ES-I3 (cell line): ENCODE data around the gene GUCD1.
"Not testable (repeated sequence)": the region's sequence is repeated elsewhere in the genome, so short reads cannot be mapped to it uniquely, and the experiment has no call there.

Source experiments
- H3K36me3 ChIP-seq: 2 replicates; pipeline ENCODE4 v1.6.1; 2013; ENCODE audit warnings: mild to moderate bottlenecking, low read length, control low read depth, moderate library complexity; ENCODE audit not compliant: insufficient read depth
- H3K4me1 ChIP-seq: 2 replicates; pipeline ENCODE4 v1.6.1; 2013; ENCODE audit warnings: mild to moderate bottlenecking, control low read depth, low read length; ENCODE audit not compliant: insufficient read depth
- H3K9ac ChIP-seq: 2 replicates; pipeline ENCODE4 v1.6.1; 2013; ENCODE audit warnings: low read depth, mild to moderate bottlenecking, low read length, moderate library complexity
- H3K9me3 ChIP-seq: 2 replicates; pipeline ENCODE4 v1.6.1; 2013; ENCODE audit warnings: mild to moderate bottlenecking, low read length, moderate library complexity; ENCODE audit not compliant: control insufficient read depth, insufficient read depth

Gene GUCD1

DNA sequence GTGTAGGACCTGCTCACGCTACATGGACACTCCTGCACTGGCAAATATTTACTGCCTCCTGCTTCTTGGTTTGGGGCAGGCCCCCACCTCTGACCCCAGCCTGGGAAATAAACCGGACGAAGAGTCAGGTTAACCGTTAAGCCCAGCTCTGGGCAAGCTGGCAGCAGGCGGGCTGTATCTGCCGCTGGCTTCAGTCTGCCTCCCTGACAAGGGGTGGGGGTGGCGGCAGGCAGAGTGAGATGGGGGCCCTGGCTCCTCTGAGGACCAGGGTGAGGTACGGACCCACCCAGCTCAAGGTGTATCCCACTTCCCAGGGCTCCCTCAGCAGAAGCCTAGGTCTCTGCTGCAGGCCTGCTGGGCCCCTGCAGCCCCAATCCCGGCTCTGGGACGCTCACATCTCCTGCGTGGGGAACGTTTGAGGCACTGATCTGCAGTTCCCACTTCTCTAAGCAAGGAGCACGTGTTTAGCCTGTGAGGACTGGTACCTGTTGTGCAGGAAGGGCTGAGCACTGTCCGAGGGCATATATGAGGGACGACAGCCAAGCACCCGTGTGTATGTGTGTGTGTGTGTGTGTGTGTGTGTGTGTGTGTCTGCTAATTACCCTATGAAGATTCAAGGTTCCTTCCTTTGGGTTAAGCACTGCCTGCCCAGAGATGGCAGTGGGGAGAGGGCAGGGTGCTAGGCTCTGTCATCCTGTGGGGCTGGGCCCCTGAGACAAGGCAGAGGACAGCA lies 39.1 kb upstream of the GUCD1 start:
- Histone ChIP-seq H3K9ac (no peak overlapping the region), H3K9me3 (no peaks in the 10 kb centered on the region), H3K36me3 (no peaks in the 10 kb centered on the region), H3K4me1 (peaks cover 10% of the 10 kb centered on the region; the same call in 1 of the 2 replicates)

DNA sequence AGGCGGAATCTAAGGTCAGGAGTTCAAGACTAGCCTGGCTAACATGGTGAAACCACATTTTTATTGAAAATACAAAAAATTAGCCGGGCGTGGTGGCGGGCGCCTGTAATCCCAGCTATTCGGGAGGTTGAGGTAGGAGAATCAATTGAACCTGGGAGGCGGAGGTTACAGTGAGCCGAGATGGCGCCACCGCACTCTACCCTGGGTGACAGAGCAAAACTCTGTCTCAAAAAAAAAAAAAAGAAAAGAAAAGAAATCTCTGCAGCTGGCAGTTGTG lies 38.6 kb upstream of the GUCD1 start:
- not testable (repeated sequence) for H3K9me3 ChIP-seq, H3K36me3 ChIP-seq
- H3K4me1 ChIP-seq = peaks cover 10% of the 10 kb centered on the region; the same call in 1 of the 2 replicates
- H3K9ac ChIP-seq = peak overlapping the region; percentile 77

DNA sequence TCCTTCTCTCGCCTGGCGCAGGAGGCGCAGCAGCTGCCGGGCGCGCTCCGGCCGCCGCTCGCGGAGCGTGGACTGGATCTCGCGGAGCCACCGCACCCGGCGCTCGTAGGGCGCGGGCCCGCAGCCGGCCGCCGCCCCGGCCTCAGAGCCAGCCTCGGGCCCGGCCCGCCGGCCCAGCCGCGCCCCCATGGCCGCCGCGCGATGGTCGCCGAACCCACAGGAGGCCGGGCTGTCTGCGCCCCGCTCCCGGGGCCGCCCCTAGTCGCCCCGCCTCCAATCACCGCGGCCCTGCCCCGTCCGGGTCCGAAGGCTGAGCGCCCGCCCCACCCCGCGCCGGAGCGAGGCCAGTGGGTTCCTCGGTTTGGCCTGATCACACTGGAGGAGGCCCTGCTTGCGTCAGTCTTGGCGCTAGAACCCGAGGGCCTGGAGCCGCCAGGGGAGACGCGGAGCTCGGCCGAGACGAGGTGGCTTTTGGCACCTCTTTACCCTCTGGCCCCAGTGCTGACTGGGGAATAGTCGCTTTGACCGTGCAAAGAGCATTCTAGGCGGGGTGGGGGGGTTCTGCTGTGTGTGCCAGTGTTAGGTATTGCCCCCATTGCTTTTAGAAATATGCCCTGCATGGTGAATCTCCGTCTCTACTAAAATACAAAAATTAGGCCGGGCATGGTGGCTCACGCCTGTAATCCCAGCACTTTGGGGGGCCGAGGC lies 38.1 kb upstream of the GUCD1 start, which contains the start of gene LRRC75B:
Gene LRRC75B (minus strand): TSS at position 223 of the 708 bp plus-strand sequence. CDS start 34 bp downstream, at position 189.
- Histone ChIP-seq H3K36me3 (no peaks in the 10 kb centered on the region), H3K9ac (peak within 1 kb of the TSS; percentile 77), H3K9me3 (no peaks in the 10 kb centered on the region), H3K4me1 (peaks cover 10% of the 10 kb centered on the region; the same call in 1 of the 2 replicates)

DNA sequence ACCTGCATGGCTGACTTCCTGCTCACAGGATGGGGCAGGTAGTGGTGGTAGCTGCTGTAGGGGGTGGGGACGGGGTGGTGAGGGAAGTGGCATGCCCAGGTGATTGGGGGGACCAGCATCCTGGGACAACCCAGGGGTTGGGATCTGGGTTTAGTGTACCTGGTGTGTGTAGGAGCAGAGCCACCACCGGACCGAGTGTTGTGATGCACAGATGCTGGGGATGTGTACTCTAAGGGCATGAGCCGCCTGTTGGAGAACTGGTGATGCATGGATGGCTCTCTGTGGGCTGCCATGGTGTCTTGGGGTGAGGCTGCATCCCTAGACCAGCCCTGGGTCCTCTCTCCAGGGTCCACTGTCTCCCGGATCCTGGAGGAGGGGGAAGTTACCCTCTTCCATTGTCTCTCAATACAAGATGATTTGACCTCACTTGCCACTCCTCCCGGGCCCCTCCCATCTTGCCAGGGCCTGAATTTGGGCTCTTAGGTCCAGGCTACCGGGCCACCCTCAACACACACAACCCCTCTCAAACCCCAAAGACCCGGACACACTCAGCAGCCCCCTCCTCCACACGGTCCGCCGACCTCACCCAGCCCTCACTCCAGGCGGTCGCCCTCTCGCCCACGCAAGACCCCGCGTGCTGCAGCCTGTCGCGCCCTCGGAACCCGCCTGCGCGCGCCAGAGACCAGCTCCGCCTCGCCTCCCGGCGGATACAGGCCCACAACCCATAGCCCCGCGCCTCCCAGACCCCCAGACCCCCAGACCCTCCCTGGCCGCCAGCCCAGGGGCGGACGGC lies 37.3 kb upstream of the GUCD1 start:
- Histone ChIP-seq H3K9me3 (no peaks in the 10 kb centered on the region), H3K36me3 (no peaks in the 10 kb centered on the region), H3K9ac (peak overlapping the region; percentile 77), H3K4me1 (peaks cover 10% of the 10 kb centered on the region; the same call in 1 of the 2 replicates)

DNA sequence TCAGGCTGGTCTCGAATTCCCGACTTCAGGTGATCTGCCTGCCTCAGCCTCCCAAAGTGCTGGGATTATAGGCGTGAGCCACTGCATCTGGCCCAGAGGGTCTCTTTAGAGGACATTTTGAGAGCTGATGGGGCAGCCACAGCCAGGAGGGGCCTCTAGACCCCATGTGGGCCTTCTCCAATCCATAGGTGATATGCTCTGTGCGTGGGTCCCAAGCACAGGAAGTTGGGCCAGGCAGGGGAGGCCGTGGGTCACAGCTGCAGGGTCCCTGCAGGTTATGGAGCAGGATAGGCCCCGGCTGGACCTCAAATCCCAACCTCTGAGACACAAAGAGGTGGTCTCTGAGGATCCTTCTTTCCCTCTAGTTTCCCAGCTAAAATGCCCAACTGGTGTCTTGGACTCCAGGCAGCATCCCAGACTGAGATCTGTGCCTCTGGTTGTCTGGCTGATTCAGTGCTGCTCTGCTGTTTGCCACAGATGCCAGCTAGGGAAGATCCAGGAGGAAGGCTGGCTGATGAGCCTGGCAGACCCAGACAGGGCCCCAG lies 36.4 kb upstream of the GUCD1 start:
- Histone ChIP-seq H3K36me3 (no peaks in the 10 kb centered on the region), H3K4me1 (peaks cover 10% of the 10 kb centered on the region; the same call in 1 of the 2 replicates), H3K9ac (no peak overlapping the region), H3K9me3 (no peaks in the 10 kb centered on the region)

DNA sequence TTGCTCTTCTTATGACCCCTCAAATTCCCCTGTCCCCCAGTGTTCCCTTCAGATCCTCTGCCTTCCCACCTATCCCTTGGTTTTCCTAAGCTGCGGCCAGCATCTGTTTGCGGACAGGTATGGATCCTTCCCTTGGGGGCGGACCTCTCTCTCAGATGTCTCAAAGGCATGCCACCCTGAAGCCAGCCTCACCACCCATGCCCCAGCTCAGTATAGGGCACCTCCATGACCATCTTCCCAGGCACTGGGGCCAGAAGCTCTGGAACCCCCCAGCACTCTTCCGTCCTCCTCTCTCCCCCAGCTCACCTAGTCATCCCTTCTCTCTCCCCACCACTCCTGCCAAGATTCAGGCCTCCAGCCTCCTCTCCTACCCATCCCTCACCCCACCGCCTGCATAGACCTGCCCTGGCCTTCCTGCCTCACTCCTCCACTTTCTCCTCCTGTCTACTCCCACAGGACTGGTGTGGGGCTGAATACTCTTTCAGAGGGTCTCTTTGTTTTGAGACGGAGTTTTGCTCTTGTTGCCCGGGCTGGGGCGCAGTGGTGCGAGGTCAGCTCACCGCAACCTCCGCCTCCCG lies 35.7 kb upstream of the GUCD1 start:
- Histone ChIP-seq H3K9me3 (no peaks in the 10 kb centered on the region), H3K9ac (no peak overlapping the region), H3K36me3 (no peaks in the 10 kb centered on the region), H3K4me1 (peaks cover 10% of the 10 kb centered on the region; the same call in 1 of the 2 replicates)

DNA sequence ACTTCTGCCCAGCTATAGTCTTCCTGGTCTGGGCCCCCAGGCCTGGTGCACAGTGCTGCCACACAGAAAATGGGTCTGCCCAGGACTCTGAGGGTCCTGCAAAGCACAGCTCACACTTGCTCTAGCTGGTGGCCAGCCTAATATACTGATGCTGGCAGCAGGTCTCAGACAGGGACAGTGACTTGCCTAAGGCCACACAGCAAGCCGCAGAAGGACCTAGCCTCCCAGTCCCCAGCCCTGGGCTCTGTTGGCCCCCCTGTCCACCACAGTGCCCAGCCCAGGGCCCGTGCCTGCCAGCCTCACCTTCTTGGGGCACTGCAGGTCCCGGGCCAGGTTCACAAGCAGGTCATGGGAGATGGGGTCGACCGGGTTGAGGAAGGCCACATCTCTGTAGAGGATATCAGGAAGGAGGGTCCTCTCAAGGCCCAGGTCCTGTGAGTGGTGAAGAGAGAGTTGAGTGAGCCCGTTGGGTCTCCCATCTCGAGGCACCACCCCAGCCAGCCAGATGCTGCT lies 34.6 kb upstream of the GUCD1 start:
- Histone ChIP-seq H3K9me3 (no peaks in the 10 kb centered on the region), H3K4me1 (peaks cover 3% of the 10 kb centered on the region; the same call in 1 of the 2 replicates), H3K36me3 (no peaks in the 10 kb centered on the region), H3K9ac (no peak overlapping the region)

DNA sequence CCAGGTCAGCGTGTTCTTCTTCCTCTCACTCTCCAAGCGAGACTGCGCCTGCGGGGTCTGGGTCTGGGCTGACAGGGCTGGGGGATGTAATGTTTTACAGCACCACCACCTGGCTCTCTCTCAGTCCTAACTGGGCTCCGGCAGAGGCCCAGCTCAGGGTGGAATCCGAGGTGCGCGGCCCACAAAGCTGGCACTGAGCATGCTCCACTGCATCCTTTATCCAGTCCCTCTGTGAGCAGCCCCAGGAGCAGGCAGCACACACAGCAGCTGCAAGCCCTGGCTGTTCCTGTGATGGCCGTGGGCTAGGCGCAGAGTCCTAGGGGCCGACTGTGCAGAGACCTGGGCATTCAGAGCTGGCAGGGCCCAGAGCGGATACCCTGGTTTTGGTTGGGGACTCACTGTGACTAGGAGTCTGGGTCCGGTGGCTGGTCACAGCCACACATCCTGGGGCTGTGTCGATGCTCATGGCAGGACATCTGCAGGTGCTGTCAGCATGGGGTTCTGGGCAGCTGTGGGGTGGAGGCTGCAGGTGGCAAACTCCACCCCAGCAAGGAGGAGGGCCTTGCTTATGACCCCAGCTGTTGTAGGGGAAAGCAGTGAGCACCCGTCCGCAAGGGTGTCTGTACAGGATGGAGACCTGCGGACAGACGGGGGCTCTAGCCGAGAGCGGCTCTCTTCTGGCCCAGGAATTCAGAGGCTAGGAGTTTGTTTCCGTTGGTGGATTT lies 34.0 kb upstream of the GUCD1 start:
- Histone ChIP-seq H3K4me1 (no peaks in the 10 kb centered on the region; the same call in 1 of the 2 replicates), H3K9ac (no peak overlapping the region), H3K9me3 (no peaks in the 10 kb centered on the region), H3K36me3 (no peaks in the 10 kb centered on the region)

DNA sequence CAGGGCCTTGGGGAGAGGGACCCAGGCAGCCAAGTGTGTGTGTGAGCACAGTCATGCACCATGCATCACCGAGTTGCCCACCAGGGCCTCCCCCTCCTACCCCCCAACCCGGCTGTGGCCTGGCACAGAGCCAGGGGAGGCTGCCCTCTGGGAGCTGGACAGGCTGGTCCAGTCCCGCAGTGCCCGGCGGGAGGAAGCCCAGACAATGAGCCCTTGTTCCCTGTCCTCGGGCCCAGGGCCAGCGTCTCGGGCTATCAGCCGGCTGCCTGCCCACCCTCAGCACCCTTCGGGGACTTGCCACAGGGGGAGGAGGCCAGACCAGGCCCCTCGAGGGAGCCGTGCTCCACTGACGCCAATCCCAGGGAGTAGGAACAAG lies 33.4 kb upstream of the GUCD1 start:
- Histone ChIP-seq H3K9ac (no peak overlapping the region), H3K4me1 (no peaks in the 10 kb centered on the region), H3K9me3 (no peaks in the 10 kb centered on the region), H3K36me3 (no peaks in the 10 kb centered on the region)

DNA sequence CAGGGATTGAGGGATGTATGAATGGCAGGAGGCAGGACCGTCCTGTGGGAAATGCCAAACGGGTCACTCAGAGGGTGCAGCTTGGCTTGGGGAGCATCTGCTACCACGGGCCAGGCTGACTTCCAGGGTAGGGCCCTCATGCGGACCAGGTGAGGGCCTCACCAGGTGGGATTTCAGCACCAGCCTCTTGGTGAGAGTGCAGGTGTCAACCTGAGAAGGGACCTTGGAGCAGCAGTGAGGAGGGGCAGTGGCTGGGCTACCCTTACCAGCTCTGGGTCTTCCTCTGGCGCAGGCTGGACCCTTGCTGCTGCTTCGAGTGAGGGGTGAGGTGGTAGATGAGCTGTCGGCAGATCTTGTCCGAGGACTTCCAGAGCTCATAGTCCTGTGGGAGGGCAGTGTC lies 33.0 kb upstream of the GUCD1 start:
- no peak overlapping the region for H3K9ac ChIP-seq
- H3K4me1 ChIP-seq = no peaks in the 10 kb centered on the region
- H3K36me3 ChIP-seq = no peaks in the 10 kb centered on the region
- H3K9me3 ChIP-seq = no peaks in the 10 kb centered on the region

DNA sequence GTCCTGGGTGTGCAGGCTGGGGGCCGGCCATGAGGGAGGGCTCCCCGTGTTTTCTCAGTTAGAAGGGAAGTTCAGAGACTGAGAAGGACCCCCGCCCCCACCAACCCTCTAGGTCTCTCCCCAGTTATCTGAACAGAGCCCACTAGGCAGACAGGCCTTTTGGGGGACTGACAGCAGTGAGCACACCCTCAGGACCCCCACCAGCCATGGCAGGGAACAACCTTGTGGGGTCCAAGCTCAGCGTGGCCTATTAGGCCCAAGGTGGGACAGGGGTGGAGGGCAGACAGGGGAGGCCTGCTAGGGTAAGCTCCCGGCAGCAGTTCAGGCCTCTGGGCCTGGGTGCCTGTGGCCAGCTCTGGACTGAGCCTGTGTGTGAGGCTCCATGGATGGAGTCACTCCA lies 32.3 kb upstream of the GUCD1 start:
- H3K9ac ChIP-seq = no peak overlapping the region
- H3K9me3 ChIP-seq = no peaks in the 10 kb centered on the region
- no peaks in the 10 kb centered on the region for H3K4me1 ChIP-seq
- no peaks in the 10 kb centered on the region for H3K36me3 ChIP-seq

DNA sequence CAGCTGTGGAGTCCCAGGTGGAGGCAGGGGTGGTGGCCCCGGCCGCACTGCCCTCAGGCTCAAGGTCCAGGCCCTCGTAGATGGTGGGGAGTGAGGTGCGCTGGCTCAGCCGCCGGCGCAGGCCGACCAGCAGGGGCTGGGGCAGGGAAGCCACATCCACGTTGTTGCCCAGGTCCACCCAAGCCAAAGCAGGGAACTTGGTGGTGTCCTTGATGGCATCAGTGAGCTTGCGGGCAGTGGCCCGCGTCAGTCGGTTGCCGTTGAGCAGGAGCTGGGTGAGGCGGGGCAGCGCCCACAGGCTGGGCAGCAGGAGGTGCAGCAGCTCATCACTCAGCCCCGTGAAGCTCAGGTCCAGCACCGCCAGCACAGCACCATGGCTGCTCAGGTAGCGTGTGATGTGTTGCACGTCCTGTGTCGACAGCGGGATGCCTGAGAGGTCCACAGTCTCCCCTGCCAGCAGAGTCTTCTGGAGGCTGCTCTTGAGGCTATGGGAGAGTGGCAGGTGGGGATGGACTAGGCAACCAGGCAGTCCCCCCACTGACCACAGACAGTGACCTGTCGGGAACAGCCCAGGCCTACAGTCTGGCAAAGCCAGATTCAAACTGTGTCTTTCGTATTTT lies 31.1 kb upstream of the GUCD1 start:
- no peaks in the 10 kb centered on the region for H3K36me3 ChIP-seq
- no peaks in the 10 kb centered on the region for H3K9me3 ChIP-seq
- no peaks in the 10 kb centered on the region for H3K4me1 ChIP-seq
- no peak overlapping the region for H3K9ac ChIP-seq

DNA sequence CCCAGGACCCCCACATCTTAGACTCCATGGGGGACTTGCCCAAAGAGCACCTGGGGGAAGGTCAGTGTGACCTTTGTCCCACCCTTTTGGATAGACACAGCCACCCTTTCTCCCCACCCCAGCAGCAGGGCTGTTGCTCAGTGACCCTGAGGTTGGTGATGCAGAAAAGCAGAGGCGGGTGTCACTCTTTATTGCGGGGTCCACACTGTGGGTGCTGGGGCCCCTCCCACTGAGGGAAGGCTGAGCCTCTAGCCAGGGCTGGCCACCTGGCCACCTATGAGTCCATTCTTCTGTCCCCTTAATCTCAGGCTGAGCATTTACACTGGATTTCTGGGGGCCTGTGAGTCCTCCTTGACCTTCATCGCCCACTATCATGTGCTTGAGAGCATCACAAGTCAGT lies 30.5 kb upstream of the GUCD1 start:
- H3K9me3 ChIP-seq = no peaks in the 10 kb centered on the region
- no peak overlapping the region for H3K9ac ChIP-seq
- no peaks in the 10 kb centered on the region for H3K4me1 ChIP-seq
- no peaks in the 10 kb centered on the region for H3K36me3 ChIP-seq
